Stimulated activated CD4-positive, alpha-beta T cell treated with anti-CD3 and anti-CD28 coated beads, Interleukin-1b, Interleukin-23, amount 100 ng/mL, for 24 hours (primary cell): ENCODE results near the gene RARRES2.
"Not testable (repeated sequence)": the region's sequence is repeated elsewhere in the genome, so short reads cannot be mapped to it uniquely, and the experiment has no call there.

ENCODE experiments used
- DNase-seq, 4 experiments: peaks; one replicate each; pipeline ENCODE4 v3.0.0-alpha.2; 2020; ENCODE audit warnings: low read depth in 4 of 4, low spot score in 1 of 4

Gene RARRES2

DNA sequence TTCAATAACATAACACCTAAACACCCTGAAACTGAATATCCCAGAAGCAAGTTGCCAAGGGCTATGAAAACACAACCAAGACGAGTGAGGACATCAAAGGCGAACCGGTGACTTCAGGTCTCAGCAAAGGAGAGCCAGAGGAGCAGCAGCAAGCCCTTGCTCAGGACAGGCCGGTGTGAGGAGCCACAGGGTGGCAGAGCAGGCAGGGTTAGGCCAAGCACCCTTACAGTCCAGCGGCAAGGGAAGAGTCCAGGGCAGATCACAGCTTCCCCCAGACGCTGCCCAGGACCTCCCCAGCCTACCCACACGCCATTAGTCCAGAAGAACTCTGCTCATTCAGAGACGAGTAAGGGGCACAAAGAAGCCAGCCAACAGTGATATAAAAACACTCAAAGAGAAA, 45.8 kb downstream of the RARRES2 start:
- not testable (repeated sequence) for DNase-seq

DNA sequence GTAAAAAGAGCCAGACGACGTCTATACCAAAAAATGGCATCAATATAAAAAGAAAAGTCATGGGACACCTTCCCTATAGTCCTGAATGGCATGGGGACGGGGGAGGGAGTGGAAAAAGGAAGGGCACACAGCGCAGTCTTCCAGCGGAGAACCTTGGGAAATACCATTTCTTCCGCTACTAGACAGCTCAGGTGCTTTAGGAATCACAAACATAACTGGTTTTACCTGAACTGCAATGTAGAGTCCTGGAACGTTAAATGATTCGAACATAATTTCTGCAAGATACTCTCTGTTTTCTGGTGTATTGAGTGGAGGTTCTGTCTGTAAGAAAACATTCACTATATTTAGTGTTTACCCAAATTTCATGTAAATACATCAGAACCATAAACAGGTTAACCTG, 46.4 kb downstream of the RARRES2 start:
- not testable (repeated sequence) for DNase-seq

DNA sequence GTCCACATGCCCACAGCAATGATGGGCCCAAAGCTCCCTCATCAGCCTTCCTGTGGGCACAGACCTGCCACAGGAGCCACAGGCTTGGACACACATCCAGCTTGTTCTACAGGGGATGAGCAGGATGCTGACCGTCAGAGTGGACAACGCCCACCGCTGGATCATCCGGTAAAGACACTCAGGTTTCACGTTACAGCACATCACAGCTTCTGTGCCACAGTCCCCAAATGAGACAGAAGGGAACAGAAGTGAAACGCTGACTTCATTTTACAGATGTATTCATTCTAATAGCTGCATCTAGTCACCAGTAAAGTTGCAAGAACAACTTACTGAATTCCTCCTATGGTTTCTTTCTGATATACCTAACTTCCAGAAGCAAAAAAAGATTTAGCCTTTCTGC, 51.1 kb downstream of the RARRES2 start:
- DNase-seq, result not testable (repeated sequence)

DNA sequence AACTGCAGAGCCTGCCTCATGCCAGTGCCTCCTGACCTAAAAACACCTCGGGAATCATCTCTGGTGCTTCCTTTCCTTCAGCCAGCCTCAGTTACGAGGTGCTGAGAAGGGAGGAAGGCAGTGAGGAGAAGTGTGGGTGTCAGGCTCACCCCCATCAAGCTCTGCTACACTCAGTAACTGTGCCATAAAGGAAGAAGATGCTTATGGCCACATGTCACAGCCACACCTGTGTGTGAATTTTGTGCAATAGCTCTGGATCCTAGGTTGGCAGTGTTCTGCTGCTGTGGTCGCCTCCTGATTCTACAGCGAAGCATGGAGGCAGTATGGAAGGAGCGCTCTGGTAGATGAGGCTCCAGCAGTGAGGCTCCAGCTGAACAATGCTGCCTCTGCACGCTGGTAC, 52.6 kb downstream of the RARRES2 start:
- DNase-seq, result not testable (repeated sequence)
